ENCODE data around the gene ZPR1. TPM values are rescaled to one million over a fixed set of nuclear protein-coding genes. Genes with fewer than 3 reads are reported as not detected.

Gene ZPR1
- polyA plus RNA-seq, 1 donor = 37.1 TPM

DNA sequence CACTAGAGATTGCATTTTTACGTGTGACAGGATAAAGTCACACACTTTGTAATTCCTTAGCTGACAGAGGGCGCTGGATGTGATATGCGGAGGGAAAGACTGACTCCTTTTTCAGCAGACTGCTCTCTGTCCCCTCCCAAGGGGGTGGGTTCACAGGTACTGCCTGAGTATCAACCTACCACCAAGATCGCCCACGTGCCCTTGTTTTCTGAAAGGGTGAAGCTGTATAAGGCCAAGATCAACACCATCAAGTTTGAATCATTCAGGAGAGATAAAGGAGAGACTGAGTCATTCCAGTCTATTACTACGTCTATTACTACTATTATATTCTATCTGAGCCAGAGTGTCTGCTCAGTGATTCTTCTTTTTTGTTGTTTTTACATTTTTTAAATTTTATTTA lies 45.7 kb downstream of the ZPR1 start:
- DNase-seq = no peak

DNA sequence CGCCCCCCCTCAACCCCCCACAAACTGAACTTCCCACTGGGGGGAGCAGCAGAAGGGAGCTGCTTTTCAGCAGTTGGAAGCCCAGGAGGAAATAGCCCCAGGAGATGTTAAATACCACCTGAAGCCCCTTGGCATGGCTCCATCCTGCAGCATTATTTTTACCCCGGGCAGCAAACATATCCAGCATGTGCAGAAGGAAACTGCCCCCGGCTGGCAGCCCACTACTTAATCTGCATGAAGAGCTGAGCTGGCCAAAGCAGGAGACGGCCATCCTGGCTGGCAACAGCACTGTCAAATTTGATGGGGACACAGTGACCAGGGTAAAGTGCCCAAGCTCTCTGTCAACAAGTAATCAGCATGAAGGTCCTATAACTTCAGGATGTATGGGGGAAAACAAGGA lies 47.1 kb downstream of the ZPR1 start:
- DNase-seq = no peak

DNA sequence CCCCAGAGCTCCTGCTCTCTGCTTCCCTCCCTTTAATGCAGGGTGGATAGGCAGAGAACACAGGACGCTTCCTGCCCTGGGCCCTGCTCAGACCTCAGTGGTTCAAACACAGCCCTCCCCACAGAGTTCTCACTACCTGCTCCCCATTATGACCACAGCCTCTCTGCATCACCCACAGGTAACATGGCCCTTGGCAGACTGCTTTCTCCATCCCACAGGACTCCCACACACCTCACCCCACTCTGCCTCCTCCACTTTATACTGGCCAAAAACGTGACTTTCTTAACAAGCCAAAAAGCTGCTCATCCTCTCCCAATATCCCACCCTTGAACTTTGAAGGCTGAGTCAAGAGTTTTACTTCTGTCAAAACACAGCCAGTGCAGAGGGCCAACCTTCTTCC lies 48.8 kb downstream of the ZPR1 start:
- no peak for DNase-seq

DNA sequence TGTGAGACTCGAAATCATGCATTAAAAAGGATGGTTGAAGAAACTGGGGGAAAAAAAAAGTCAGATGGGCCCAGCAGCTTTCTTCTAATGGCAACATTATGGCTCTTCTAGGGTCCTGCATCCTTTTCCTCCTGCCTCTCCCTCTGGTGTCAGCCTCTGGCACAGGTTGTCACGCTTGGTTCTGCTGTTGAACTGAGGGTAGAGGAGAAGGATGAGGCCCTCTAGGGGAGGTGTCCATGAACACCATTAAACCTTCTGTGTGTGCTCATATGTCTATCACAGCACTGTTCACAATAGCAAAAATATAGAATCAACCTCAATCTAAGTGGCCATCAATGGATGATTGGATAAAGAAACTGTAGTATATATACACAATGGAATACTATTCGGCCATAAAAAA lies 51.1 kb downstream of the ZPR1 start:
- no peak for DNase-seq

DNA sequence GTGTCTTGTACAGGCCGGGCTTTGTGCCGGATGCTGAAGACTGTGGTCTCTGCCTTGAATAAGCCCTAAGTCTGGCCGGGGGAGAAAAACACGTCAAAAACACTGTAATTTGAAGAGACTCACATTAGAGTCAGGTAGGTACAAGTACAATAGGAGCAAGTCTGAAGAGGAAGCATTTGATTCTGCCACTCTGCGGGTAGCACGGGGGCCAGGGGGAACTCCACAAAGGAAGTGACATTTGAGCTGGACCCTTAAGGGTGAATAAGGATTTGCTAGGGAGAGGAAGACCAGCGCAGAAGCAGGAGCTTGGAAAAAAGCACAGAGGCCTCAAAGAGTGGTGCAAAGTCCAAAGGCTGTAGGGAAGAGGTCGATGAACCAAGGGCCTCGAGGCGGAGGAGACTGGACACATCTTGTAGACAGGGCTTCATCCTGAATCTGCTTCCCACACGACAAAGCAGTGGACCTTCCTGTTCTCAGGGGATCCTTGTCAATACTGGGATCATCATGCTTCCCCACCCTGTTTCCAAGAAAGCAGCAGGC lies 53.8 kb downstream of the ZPR1 start:
- DNase-seq = no peak

DNA sequence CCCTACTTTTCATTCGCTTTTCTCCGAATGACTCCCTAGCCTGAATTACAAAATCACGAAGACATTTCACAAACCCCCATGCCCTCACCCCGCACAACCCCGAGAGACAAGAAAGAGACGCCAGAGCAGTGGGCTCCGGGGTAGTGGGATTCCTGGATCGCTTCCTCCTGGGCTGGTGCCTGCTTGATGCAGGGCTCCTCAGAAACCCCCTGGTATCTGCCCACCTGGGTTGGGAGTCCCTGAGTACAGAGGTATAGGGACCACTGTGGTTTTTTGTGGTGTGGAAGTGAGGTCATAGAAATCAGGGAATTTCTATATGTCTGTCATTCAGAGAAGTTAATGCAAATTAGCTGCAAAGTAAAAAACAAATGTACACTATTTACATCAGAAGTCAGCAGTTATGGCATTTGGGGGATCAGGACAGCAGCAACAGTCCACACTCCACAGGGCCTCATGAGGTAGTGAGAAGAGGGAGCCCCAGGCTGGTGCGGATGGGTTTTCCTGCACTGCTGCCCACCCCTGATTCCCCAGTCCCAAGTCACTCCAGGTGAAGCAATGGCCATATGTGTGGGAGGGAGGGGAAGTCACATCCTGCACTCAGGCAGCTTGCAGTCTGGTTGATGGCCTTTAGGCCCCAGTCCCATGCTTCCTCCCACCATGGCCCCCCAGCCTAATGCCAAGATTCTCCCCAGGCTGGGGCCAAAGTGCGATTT lies 54.6 kb downstream of the ZPR1 start:
- DNase-seq = no peak

DNA sequence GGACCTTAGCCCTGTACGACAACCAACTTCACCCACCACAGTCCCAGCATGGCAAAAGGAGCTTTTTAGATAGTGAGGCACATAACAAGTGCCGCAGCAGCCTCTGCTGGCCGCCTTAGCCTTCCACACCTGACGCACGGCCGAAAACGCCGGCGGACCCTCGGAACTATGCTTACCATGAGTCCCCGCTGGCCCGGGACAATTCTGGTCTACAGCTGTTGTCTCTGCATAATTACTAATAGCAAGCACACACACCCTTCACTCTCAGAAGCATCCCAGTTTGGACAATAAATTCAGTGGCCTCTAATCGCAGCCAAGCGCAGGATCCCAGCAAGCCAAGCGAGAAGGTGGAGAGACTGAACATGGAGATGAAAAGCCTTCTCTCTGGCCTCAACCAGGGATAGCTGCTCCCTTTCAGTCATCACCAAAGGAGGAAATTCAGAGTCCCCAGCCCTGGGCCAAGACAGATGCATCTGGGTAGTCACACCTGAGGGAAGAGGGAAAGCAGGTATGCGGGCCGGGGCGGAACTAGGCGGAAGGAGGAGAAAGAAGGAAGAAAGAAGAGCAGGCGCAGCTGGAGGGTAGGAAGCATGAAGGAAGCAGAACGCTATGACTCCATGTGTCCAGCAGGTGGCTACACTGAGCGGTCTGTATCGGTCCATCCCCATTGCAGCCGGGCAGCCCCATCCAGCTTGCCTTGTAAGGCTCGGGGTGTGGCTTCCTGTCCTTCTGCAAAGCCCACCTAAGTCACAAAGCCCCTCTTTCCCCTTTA lies 55.4 kb downstream of the ZPR1 start:
- DNase-seq = peak; percentile 42

DNA sequence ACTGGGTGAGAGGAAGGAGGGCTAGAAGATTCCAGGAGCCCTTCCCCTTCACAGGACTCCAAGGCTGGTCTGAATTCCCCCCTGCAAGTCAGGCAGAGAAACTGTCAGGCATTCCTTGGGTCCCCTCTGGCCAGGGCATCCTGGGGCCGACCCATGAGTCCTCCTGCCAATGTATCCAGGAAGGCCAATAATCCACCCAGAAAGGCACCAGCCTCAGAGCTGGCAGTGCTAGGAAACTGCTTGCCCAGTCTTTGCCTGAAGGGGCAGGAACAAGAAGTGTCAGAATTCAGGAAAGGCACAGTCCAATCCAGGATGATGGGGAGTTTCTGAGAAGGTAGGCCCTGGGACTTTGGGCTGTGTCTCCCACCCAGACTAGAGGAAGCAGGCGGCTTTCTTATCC lies 56.0 kb downstream of the ZPR1 start:
- no peak for DNase-seq

DNA sequence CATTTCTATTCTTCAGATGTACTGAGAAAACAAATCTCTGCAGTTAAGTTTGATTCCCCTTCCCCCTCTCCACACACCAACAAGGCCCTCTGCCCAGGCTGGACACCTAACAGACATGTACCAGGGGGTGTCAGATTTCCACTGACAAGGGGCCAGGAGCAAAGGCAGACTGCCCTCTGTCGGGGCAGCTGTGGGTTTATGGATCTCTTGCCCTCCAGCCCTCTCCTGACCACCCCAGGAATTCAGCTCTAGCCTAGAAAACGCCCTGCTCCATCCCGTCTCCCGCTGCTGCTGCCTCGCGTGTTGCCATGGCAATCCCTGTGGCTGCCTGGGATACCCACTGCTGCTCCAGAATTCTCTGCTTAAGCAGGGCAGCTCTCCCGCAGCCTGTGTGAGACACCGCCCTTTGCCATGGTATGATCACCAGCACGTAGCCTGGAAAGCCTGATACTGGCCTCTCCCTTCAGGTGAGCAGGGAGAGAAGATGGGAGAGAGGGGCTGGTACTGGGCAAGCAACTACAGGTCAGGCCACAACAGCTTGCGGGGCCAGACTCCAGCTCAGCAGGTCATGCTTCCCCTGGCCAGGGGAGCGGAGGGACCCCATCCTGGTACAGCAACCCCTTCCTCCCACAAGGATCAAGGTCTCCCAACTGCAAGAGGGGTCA lies 56.6 kb downstream of the ZPR1 start:
- DNase-seq = no peak

DNA sequence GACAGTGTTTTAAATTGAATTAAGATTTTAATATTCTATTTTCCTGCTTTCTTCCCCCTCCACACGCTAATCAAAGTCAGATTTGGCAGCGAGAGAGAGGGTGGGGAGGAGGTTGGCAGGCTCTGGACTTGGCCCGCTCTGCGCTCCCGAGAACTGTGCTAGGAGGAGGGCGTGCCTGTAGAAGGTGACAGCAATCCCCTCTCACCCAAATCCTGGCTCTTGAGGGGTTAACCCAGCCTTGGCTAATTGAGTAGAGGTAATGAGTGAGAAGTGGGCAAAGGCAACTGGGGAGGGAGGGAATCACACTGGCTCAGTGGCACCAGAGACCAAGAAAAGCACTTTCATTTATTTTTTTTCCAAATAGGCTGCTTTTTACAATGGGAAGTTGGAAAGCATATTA lies 57.2 kb downstream of the ZPR1 start:
- DNase-seq = no peak

DNA sequence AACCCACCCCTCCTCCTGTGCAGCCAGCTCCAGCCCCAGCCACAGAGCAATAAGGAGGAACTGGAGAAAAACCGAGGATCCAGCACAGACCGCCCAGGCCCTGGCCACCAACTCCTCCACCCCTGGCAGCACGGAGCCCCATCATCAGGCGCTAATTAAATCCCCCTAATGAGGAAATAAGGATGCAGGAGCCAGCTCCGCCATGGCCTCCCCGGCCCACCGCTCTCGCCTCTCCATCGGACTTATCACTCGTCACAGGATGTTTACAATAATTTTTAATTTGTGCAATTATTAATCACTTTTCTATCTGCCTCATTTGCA lies 57.6 kb downstream of the ZPR1 start:
- no peak for DNase-seq

DNA sequence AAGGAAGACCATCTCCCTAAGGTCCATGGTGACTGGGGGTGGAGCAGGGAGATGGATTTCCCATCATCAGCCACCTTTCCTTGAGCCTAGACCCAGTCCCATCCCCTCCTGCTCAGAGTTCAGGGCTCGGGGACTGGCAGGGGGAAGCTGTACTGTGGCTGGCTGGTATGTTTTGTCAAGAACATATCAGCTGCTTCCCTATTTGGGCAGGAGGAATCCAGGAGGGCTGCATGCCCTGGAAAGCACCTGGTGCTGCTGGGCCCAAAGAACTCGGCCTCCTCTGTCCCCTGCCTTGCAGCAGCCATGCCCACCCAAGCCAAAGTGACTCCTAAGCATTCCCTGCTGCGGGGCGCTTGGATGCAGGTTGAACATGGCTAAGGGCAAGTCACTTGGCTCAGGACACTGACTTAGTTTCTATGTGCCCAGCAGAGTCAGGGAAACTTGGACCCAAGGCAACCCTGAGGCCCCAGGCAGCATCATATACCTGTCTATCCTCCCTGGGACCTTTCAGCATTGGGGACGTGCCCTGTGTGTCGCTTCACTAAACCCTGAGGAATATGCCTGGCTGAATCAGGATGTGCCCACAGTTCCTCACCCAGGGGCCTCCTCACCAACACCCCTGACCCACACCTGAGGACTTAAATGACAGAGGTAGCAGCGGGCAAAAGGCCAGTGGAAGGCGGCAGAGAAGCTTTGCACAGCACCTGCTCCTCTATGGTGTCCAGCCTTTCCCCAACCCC lies 58.2 kb downstream of the ZPR1 start:
- no peak for DNase-seq

DNA sequence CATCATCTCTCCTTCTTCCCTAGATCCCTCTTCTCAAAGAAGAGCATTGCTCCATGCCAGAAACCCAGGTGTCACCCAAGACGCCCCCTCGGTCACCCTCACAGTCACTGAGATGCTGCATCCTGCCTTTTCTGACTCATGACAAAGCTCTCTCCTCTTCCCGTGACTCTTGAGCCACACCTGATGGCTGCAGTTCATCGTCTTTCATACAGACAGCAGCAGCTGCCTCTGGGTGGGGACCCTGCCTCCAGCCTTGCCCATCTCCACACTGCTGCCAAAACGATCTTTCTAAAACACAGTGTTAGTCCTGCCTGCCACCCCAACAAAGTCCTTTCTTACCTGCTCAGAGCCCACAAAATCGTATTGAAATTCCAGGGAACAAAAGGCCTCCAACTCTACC lies 59.8 kb downstream of the ZPR1 start:
- no peak for DNase-seq

DNA sequence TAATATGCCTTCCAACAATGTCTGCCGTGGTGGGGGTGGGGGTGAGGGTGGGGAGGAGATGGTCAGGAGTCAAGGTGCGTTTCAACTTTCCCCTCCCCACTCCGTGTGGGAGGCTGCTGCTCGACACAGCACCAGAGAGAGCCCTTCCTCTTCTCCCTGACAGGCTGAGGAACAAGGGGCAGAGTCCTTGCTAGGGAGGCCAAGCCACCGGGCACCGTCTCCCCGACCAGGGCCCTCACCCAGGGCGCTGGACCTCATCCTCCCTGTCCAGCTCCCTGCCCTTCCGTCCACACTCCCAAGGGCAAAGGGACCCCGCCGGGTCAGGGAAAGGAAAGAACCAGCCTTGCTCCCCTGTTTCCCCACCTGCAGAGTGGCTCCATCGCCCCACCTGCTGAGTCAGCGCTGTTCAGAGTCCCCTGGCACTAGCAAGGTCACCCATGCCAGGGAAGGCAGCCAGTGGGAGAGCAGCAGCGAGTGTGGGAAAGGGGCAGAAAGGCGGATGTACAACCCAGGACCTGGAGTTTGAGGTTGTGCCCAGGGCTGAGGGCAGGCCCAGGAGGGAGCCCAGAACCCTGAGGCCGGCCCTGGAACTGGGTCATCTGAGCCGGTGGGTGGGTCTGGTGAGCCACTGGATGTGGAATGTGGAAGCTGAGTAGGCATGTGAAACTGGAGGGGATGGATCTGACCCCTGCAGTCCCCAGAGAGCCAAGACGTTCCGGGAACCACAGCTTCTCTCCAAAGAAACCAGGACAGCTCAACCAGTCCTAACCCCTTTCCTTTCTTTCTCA lies 62.2 kb downstream of the ZPR1 start:
- no peak for DNase-seq

DNA sequence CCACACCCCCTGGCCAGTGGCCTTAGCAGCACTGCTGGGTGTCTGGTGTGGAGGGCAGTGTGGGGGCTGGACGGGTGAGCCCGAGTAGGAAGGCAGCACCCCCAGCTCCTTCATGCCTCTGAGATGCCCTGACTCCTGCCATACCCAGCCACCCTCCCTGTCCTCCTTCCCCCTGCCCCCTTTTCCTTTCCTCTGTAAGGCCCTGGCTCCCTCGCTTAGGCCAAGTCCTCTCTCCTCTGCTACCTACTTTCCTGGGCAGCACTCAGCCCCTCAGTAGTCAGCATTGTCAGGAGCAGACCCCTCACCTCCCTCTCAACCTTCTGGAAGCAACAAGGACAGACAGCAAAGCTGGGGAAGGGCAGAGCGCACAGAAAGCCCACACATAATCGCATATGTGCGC lies 63.0 kb downstream of the ZPR1 start:
- DNase-seq = no peak

Other genes starting within 250 kb of the ZPR1 start
- gene BUD13, start 15.0 kb downstream of the ZPR1 start, polyA plus RNA-seq (ENCODE audit: insufficient read length) = 19.6 TPM
- not detected for gene APOA5, start 3.9 kb upstream of the ZPR1 start, polyA plus RNA-seq (ENCODE audit: insufficient read length)
- not detected for gene APOA4, start 35.3 kb upstream of the ZPR1 start, polyA plus RNA-seq (ENCODE audit: insufficient read length)
- not detected for gene APOC3, start 41.9 kb upstream of the ZPR1 start, polyA plus RNA-seq (ENCODE audit: insufficient read length)
- gene APOA1, start 49.6 kb upstream of the ZPR1 start, polyA plus RNA-seq (ENCODE audit: insufficient read length) = 1.8 TPM

Measured in hindlimb muscle (tissue), 1 donor.